ENCODE measurements around the gene LKAAEAR1. TPM values are rescaled to one million over a fixed set of nuclear protein-coding genes. Genes with fewer than 3 reads are reported as not detected.

LKAAEAR1 gene
- total and polyA plus RNA-seq, 2 of the 13 experiments (the other 11 are each of a cell fraction or from before 2014, with no cell fraction given), result not detected

GRCh38 chr20:64049060-64049877 is 34.9 kb downstream of the LKAAEAR1 start, which contains the start of gene SOX18 (continued):
- TF ChIP-seq TAF15 (IDR thresholded peaks at IDR 0.05; ENCODE audit: low read depth, low read length, poor library complexity, severe bottlenecking), result peak; percentile 37
- TF ChIP-seq ZNF431 (CRISPR knock-in tag; IDR thresholded peaks at IDR 0.05; ENCODE audit: borderline replicate concordance, low read depth), result no peak
- no peak for TF ChIP-seq ZNF24 (IDR thresholded peaks at IDR 0.05)
- TF ChIP-seq ZNF503 (CRISPR knock-in tag; IDR thresholded peaks at IDR 0.05), result no peak
- TF ChIP-seq, protein P1, sequence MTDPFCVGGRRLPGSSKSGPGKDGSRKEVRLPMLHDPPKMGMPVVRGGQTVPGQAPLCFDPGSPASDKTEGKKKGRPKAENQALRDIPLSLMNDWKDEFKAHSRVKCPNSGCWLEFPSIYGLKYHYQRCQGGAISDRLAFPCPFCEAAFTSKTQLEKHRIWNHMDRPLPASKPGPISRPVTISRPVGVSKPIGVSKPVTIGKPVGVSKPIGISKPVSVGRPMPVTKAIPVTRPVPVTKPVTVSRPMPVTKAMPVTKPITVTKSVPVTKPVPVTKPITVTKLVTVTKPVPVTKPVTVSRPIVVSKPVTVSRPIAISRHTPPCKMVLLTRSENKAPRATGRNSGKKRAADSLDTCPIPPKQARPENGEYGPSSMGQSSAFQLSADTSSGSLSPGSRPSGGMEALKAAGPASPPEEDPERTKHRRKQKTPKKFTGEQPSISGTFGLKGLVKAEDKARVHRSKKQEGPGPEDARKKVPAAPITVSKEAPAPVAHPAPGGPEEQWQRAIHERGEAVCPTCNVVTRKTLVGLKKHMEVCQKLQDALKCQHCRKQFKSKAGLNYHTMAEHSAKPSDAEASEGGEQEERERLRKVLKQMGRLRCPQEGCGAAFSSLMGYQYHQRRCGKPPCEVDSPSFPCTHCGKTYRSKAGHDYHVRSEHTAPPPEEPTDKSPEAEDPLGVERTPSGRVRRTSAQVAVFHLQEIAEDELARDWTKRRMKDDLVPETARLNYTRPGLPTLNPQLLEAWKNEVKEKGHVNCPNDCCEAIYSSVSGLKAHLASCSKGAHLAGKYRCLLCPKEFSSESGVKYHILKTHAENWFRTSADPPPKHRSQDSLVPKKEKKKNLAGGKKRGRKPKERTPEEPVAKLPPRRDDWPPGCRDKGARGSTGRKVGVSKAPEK (CRISPR knock-in tag; IDR thresholded peaks at IDR 0.05; ENCODE audit: borderline replicate concordance), result no peak
- no peak for TF ChIP-seq KMT2B (CRISPR knock-in tag; IDR thresholded peaks at IDR 0.05)
- TF ChIP-seq CHD4 (IDR thresholded peaks at IDR 0.05; ENCODE audit: borderline replicate concordance, low read length), result no peak
- no peak for TF ChIP-seq MED13 (CRISPR knock-in tag; IDR thresholded peaks at IDR 0.05)
- no peak for TF ChIP-seq ZNF572 (CRISPR knock-in tag; IDR thresholded peaks at IDR 0.05)
- peak; percentile 33; the same call in 1 of the 2 replicates for TF ChIP-seq ARNT2 (CRISPR knock-in tag; IDR thresholded peaks at IDR 0.05; ENCODE audit: low read depth)
- TF ChIP-seq ZNF484 (CRISPR knock-in tag; IDR thresholded peaks at IDR 0.05; ENCODE audit: borderline replicate concordance, low read depth), result no peak
- TF ChIP-seq MNT (IDR thresholded peaks at IDR 0.05), result no peak
- no peak for TF ChIP-seq HIVEP1 (CRISPR knock-in tag; IDR thresholded peaks at IDR 0.05)
- no peak for TF ChIP-seq ZNF207 (IDR thresholded peaks at IDR 0.05; ENCODE audit: borderline replicate concordance)
- no peak for TF ChIP-seq HNF4A (CRISPR knock-in tag; IDR thresholded peaks at IDR 0.05)
- no peak for TF ChIP-seq ASH2L (IDR thresholded peaks at IDR 0.05; ENCODE audit: insufficient read length, low read depth, low read length)
- no peak for TF ChIP-seq PRDM10 (CRISPR knock-in tag; IDR thresholded peaks at IDR 0.05; ENCODE audit: low read depth)
- TF ChIP-seq ZNF674 (CRISPR knock-in tag; IDR thresholded peaks at IDR 0.05; ENCODE audit: low read depth), result no peak

Measured in HepG2 (cell line).